HepG2 (cell line): ENCODE data around the gene SREBF1. TPM values are rescaled to one million over a fixed set of nuclear protein-coding genes. Genes with fewer than 3 reads are reported as not detected.

Experiments used
- BHLHE40 ChIP-seq: IDR thresholded peaks from 2 replicates; pipeline ENCODE4 v1.6.1; 2011; ENCODE audit warnings: low read length, improper control_type of control experiment
- BORCS8-MEF2B ChIP-seq: sonication (generic); formaldehyde crosslinking; IDR thresholded peaks from 2 replicates; pipeline ENCODE4 v1.8.0; 2022; ENCODE audit warnings: mild to moderate bottlenecking, missing genetic modification reagents
- GTF3A ChIP-seq: sonication (generic); formaldehyde crosslinking; conservative IDR thresholded peaks from 2 replicates; pipeline ENCODE4 v1.4.0; 2020; ENCODE audit warnings: mild to moderate bottlenecking, missing genetic modification reagents
- HCFC1 ChIP-seq: fragments of 150-350 bp; IDR thresholded peaks from 2 replicates; pipeline ENCODE4 v1.6.1; 2014; ENCODE audit warnings: low read depth, low read length
- KAT2B ChIP-seq: fragments of 150-350 bp; IDR thresholded peaks from 2 replicates; pipeline ENCODE4 v1.6.1; 2014; ENCODE audit warnings: low read depth, low read length, borderline replicate concordance
- SAP130 ChIP-seq: IDR thresholded peaks from 2 replicates; pipeline ENCODE4 v1.6.1; 2016; ENCODE audit warnings: low read depth
- TARDBP ChIP-seq: sonication (generic); formaldehyde crosslinking; IDR thresholded peaks from 2 replicates; pipeline ENCODE4 v1.8.0; 2022; ENCODE audit warnings: mild to moderate bottlenecking, missing genetic modification reagents
- ZNF124 ChIP-seq: sonication (generic); formaldehyde crosslinking; IDR thresholded peaks from 2 replicates; pipeline ENCODE4 v1.4.0; 2020; ENCODE audit warnings: missing genetic modification reagents
- ZNF205 ChIP-seq: IDR thresholded peaks from 2 replicates; pipeline ENCODE4 v1.6.1; 2018; ENCODE audit warnings: missing biosample characterization, missing genetic modification reagents
- ZNF607 ChIP-seq: sonication (generic); formaldehyde crosslinking; IDR thresholded peaks from 2 replicates; pipeline ENCODE4 v1.5.1; 2020; ENCODE audit warnings: missing genetic modification reagents, mild to moderate bottlenecking, borderline replicate concordance
- ZNF629 ChIP-seq: sonication (generic); formaldehyde crosslinking; conservative IDR thresholded peaks from 2 replicates; pipeline ENCODE4 v1.5.0; 2020; ENCODE audit warnings: missing genetic modification reagents
- ZNF652 ChIP-seq: IDR thresholded peaks from 2 replicates; pipeline ENCODE4 v1.6.1; 2016; ENCODE audit warnings: low read depth, borderline replicate concordance
- ZNF746 ChIP-seq: sonication (generic); formaldehyde crosslinking; IDR thresholded peaks from 2 replicates; pipeline ENCODE4 v1.8.0; 2022; ENCODE audit warnings: mild to moderate bottlenecking, missing genetic modification reagents
- ZNF878 ChIP-seq: sonication (generic); formaldehyde crosslinking; IDR thresholded peaks from 2 replicates; pipeline ENCODE4 v1.8.1; 2023; ENCODE audit warnings: mild to moderate bottlenecking, missing genetic modification reagents, moderate library complexity
- polyA plus RNA-seq, 8 experiments: library from polyadenylated mRNA; depleted of rRNA in 3 of 8; stranded (reverse) in 7 of 8; unstranded in 1 of 8; fragments of >200 nt; fragmentation: Illumina TruSeq in 4 of 8; extraction: Trizol in 4 of 8; gene quantifications; 2 replicates each; pipeline versions ENCODE4 v1.2.1 to v1.2.3, GENCODE V29; 2011 to 2016; ENCODE audit warnings: low read depth in 4 of 8, missing spikeins in 1 of 8, mixed read lengths in 1 of 8; ENCODE audit not compliant: insufficient read depth in 1 of 8
- total RNA-seq, 5 experiments: library from RNA; depleted of rRNA; stranded (reverse); fragments of >200 nt; fragmentation: Illumina TruSeq; extraction: Trizol; gene quantifications; 2 replicates each; pipeline ENCODE4 v1.2.3, GENCODE V29; 2016; ENCODE audit warnings: low read depth in 1 of 5
- TF ChIP-seq, protein P1 (sequence below): sonication (generic); formaldehyde crosslinking; IDR thresholded peaks from 2 replicates; pipeline ENCODE4 v1.5.1; 2020; ENCODE audit warnings: missing genetic modification reagents, mild to moderate bottlenecking, borderline replicate concordance
- TF ChIP-seq, protein P2 (sequence below): sonication (generic); formaldehyde crosslinking; IDR thresholded peaks from 2 replicates; pipeline ENCODE4 v1.8.0; 2022; ENCODE audit warnings: mild to moderate bottlenecking, missing genetic modification reagents, moderate library complexity
- TF ChIP-seq, protein P3 (sequence below): sonication (generic); formaldehyde crosslinking; IDR thresholded peaks from 2 replicates; pipeline ENCODE4 v1.4.0; 2020; ENCODE audit warnings: missing genetic modification reagents, borderline replicate concordance
- TF ChIP-seq, protein P4 (sequence below): sonication (generic); formaldehyde crosslinking; IDR thresholded peaks from 2 replicates; pipeline ENCODE4 v1.4.0; 2020; ENCODE audit warnings: low read depth, missing genetic modification reagents
- TF ChIP-seq, protein P5 (sequence below): IDR thresholded peaks from 2 replicates; pipeline ENCODE4 v1.6.1; 2016; ENCODE audit warnings: low read depth, control low read depth

The SREBF1 gene
- total and polyA plus RNA-seq, 2 of the 13 experiments (the other 11 are each of a cell fraction or from before 2014, with no cell fraction given), result 34.3 to 38.0 TPM

DNA sequence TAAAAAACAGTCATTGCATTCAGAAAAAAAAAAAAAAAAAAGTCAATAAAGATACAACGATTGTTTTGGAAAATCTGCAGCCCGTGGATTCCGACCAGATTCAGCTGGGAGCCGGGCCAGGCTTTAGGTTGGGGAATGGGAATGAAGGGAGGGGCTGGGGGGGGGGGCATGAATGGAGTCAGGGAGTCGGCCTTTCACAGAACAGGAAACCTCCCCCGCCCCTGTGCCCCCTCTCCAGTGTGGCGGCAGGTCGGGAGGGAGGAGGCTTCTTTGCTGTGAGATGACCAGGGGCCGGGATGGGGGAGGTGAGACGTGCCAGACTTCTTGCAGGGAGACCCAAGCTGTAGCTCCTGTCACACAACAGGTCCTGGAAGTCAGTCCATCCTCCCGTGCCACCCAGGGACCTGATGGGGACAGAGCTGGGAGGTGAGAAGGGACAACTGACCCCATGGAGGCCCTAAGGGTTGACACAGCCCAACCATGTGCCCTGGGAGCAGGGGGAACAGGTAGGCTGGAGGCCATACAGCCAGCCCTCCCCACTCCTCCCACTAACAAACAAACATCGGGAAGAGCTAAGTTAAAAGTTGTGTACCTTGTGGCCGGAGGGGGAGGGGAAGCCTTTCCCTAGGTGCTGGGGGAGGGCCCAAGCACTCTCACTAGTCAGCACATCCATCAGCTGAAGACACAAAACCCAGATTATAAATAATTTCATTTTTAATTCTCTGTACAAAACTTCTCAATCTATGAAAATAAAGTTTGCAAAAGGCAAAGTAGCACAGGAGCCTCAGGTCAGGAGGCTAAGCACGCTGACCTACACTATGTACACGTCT is 25.2 kb downstream of the SREBF1 start (continued):
- TF ChIP-seq, protein P1, sequence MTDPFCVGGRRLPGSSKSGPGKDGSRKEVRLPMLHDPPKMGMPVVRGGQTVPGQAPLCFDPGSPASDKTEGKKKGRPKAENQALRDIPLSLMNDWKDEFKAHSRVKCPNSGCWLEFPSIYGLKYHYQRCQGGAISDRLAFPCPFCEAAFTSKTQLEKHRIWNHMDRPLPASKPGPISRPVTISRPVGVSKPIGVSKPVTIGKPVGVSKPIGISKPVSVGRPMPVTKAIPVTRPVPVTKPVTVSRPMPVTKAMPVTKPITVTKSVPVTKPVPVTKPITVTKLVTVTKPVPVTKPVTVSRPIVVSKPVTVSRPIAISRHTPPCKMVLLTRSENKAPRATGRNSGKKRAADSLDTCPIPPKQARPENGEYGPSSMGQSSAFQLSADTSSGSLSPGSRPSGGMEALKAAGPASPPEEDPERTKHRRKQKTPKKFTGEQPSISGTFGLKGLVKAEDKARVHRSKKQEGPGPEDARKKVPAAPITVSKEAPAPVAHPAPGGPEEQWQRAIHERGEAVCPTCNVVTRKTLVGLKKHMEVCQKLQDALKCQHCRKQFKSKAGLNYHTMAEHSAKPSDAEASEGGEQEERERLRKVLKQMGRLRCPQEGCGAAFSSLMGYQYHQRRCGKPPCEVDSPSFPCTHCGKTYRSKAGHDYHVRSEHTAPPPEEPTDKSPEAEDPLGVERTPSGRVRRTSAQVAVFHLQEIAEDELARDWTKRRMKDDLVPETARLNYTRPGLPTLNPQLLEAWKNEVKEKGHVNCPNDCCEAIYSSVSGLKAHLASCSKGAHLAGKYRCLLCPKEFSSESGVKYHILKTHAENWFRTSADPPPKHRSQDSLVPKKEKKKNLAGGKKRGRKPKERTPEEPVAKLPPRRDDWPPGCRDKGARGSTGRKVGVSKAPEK (CRISPR knock-in tag), result no peak
- TF ChIP-seq ZNF629 (no peak), ZNF607 (CRISPR knock-in tag) (0 out of 2 replicates have a peak, but pooled peaks have one; percentile 47), GTF3A (CRISPR knock-in tag) (no peak), BORCS8-MEF2B (0 out of 2 replicates have a peak, but pooled peaks have one; percentile 28), ZNF205 (CRISPR knock-in tag) (no peak), ZNF652 (CRISPR knock-in tag) (peak; percentile 5; the same call in 1 of the 2 replicates), TARDBP (CRISPR knock-in tag) (peak; percentile 54), BHLHE40 (no peak), HCFC1 (no peak), ZNF746 (CRISPR knock-in tag) (0 out of 2 replicates have a peak, but pooled peaks have one; percentile 45), SAP130 (CRISPR knock-in tag) (peak; percentile 65), ZNF124 (CRISPR knock-in tag) (no peak), KAT2B (no peak), ZNF878 (0 out of 2 replicates have a peak, but pooled peaks have one; percentile 20)
- TF ChIP-seq, protein P2, sequence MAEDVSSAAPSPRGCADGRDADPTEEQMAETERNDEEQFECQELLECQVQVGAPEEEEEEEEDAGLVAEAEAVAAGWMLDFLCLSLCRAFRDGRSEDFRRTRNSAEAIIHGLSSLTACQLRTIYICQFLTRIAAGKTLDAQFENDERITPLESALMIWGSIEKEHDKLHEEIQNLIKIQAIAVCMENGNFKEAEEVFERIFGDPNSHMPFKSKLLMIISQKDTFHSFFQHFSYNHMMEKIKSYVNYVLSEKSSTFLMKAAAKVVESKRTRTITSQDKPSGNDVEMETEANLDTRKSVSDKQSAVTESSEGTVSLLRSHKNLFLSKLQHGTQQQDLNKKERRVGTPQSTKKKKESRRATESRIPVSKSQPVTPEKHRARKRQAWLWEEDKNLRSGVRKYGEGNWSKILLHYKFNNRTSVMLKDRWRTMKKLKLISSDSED (CRISPR knock-in tag), result no peak
- TF ChIP-seq, protein P3, sequence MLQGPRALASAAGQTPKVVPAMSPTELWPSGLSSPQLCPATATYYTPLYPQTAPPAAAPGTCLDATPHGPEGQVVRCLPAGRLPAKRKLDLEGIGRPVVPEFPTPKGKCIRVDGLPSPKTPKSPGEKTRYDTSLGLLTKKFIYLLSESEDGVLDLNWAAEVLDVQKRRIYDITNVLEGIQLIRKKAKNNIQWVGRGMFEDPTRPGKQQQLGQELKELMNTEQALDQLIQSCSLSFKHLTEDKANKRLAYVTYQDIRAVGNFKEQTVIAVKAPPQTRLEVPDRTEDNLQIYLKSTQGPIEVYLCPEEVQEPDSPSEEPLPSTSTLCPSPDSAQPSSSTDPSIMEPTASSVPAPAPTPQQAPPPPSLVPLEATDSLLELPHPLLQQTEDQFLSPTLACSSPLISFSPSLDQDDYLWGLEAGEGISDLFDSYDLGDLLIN, result no peak
- TF ChIP-seq, protein P4, sequence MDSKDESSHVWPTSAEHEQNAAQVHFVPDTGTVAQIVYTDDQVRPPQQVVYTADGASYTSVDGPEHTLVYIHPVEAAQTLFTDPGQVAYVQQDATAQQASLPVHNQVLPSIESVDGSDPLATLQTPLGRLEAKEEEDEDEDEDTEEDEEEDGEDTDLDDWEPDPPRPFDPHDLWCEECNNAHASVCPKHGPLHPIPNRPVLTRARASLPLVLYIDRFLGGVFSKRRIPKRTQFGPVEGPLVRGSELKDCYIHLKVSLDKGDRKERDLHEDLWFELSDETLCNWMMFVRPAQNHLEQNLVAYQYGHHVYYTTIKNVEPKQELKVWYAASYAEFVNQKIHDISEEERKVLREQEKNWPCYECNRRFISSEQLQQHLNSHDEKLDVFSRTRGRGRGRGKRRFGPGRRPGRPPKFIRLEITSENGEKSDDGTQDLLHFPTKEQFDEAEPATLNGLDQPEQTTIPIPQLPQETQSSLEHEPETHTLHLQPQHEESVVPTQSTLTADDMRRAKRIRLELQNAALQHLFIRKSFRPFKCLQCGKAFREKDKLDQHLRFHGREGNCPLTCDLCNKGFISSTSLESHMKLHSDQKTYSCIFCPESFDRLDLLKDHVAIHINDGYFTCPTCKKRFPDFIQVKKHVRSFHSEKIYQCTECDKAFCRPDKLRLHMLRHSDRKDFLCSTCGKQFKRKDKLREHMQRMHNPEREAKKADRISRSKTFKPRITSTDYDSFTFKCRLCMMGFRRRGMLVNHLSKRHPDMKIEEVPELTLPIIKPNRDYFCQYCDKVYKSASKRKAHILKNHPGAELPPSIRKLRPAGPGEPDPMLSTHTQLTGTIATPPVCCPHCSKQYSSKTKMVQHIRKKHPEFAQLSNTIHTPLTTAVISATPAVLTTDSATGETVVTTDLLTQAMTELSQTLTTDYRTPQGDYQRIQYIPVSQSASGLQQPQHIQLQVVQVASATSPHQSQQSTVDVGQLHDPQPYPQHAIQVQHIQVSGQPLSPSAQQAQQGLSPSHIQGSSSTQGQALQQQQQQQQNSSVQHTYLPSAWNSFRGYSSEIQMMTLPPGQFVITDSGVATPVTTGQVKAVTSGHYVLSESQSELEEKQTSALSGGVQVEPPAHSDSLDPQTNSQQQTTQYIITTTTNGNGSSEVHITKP, result peak; percentile 90
- TF ChIP-seq, protein P5, sequence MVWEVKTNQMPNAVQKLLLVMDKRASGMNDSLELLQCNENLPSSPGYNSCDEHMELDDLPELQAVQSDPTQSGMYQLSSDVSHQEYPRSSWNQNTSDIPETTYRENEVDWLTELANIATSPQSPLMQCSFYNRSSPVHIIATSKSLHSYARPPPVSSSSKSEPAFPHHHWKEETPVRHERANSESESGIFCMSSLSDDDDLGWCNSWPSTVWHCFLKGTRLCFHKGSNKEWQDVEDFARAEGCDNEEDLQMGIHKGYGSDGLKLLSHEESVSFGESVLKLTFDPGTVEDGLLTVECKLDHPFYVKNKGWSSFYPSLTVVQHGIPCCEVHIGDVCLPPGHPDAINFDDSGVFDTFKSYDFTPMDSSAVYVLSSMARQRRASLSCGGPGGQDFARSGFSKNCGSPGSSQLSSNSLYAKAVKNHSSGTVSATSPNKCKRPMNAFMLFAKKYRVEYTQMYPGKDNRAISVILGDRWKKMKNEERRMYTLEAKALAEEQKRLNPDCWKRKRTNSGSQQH (CRISPR knock-in tag), result no peak
